WTC11 (cell line): ENCODE data around the gene SLC7A6OS. TPM values are rescaled to one million over a fixed set of nuclear protein-coding genes. Genes with fewer than 3 reads are reported as not detected.

ENCODE experiments used
- ATAC-seq: fragments of 200-7000 bp; cut with Tn5 transposase; 2 replicates; pipeline ENCODE4 v1.10.0; 2021; ENCODE audit warnings: mild to moderate bottlenecking, moderate library complexity
- CTCF ChIA-PET: fragments of 300-600 bp; sonication (Branson Sonifier 250); formaldehyde crosslinking; loops from one replicate; lab custom pipeline; 2021; ENCODE audit warnings: antibody characterized with exemption; lab: Charles Lee
- POLR2A ChIA-PET: fragments of 350-600 bp; sonication (Branson Sonifier 250); formaldehyde crosslinking; loops from one replicate; lab custom pipeline; 2021; ENCODE audit warnings: antibody characterized with exemption; lab: Charles Lee
- DNase-seq: peaks from one replicate; pipeline ENCODE4 v3.0.0; 2021; ENCODE audit warnings: low spot score
- H3K27ac Mint-ChIP-seq: 2 replicates; pipeline ENCODE4 v1.8.0; 2021; ENCODE audit warnings: mixed read lengths
- H3K27me3 Mint-ChIP-seq: 2 replicates; pipeline ENCODE4 v1.8.0; 2021; ENCODE audit warnings: low read depth, mild to moderate bottlenecking, moderate library complexity, mixed read lengths
- H3K36me3 Mint-ChIP-seq: 2 replicates; pipeline ENCODE4 v1.8.0; 2021; ENCODE audit warnings: mixed read lengths
- H3K4me1 Mint-ChIP-seq: 2 replicates; pipeline ENCODE4 v1.8.0; 2022; ENCODE audit warnings: mixed read lengths
- H3K4me3 Mint-ChIP-seq: 2 replicates; pipeline ENCODE4 v1.8.0; 2021; ENCODE audit warnings: mild to moderate bottlenecking, moderate library complexity, mixed read lengths
- H3K9me3 Mint-ChIP-seq: 2 replicates; pipeline ENCODE4 v1.8.0; 2021; ENCODE audit warnings: mixed read lengths
- CBFB ChIP-seq: sonication (generic); formaldehyde crosslinking; IDR thresholded peaks from 2 replicates; pipeline ENCODE4 v1.8.1; 2022; ENCODE audit warnings: mild to moderate bottlenecking, low read depth, missing genetic modification reagents
- CREM ChIP-seq: sonication (generic); formaldehyde crosslinking; IDR thresholded peaks from 2 replicates; pipeline ENCODE4 v1.8.1; 2022; ENCODE audit warnings: mild to moderate bottlenecking, missing genetic modification reagents, moderate library complexity
- FOXP1 ChIP-seq: sonication (generic); formaldehyde crosslinking; IDR thresholded peaks from 2 replicates; pipeline ENCODE4 v1.8.0; 2022; ENCODE audit warnings: missing genetic modification reagents, mild to moderate bottlenecking, moderate library complexity, borderline replicate concordance
- PRDM15 ChIP-seq: sonication (generic); formaldehyde crosslinking; IDR thresholded peaks from 2 replicates; pipeline ENCODE4 v1.8.0; 2022; ENCODE audit warnings: missing genetic modification reagents
- SP1 ChIP-seq: sonication (generic); formaldehyde crosslinking; conservative IDR thresholded peaks from 2 replicates; pipeline ENCODE4 v1.8.1; 2022; ENCODE audit warnings: missing genetic modification reagents
- total RNA-seq: library from RNA; stranded (reverse); gene quantifications from 3 replicates; pipeline ENCODE4 v1.2.3, GENCODE V29; 2021
- TF ChIP-seq, protein P1 (sequence below): fragments of 200-600 bp; IDR thresholded peaks from 2 replicates; pipeline ENCODE4 v1.8.0; 2022; ENCODE audit warnings: antibody characterized with exemption
- TF ChIP-seq, protein P2 (sequence below): sonication (generic); formaldehyde crosslinking; IDR thresholded peaks from 2 replicates; pipeline ENCODE4 v1.8.0; 2023; ENCODE audit warnings: missing genetic modification reagents, mild to moderate bottlenecking, borderline replicate concordance
- TF ChIP-seq, protein P3 (sequence below): sonication (generic); formaldehyde crosslinking; IDR thresholded peaks from 2 replicates; pipeline ENCODE4 v1.8.1; 2023; ENCODE audit warnings: mild to moderate bottlenecking, missing genetic modification reagents, borderline replicate concordance

SLC7A6OS gene
- total RNA-seq, 1 experiment from 2014 or later: 22.6 TPM

GRCh38 chr16:68346892-68347480, 36.2 kb upstream of the SLC7A6OS start:
- DNase-seq: no peak
- H3K36me3 Mint-ChIP-seq: peaks cover 45% of the 10 kb centered on the region
- H3K4me3 Mint-ChIP-seq: no peak overlapping the region
- no peaks in the 10 kb centered on the region for H3K9me3 Mint-ChIP-seq
- CTCF ChIA-PET: interaction anchor here (0.6 to 0.7 kb wide), 2 partner anchors 20 to 83 kb away, joined by 4 to 5 read pairs; partner anchors contain the start of gene SLC7A6
- no peak for ATAC-seq
- POLR2A ChIA-PET: interaction anchor here (0.6 kb wide), 1 partner anchor 325 kb away, joined by 3 read pairs; no protein-coding TSS in a partner anchor
- no peak overlapping the region; the same call in 1 of the 2 replicates for H3K27ac Mint-ChIP-seq
- TF ChIP-seq, protein P1, sequence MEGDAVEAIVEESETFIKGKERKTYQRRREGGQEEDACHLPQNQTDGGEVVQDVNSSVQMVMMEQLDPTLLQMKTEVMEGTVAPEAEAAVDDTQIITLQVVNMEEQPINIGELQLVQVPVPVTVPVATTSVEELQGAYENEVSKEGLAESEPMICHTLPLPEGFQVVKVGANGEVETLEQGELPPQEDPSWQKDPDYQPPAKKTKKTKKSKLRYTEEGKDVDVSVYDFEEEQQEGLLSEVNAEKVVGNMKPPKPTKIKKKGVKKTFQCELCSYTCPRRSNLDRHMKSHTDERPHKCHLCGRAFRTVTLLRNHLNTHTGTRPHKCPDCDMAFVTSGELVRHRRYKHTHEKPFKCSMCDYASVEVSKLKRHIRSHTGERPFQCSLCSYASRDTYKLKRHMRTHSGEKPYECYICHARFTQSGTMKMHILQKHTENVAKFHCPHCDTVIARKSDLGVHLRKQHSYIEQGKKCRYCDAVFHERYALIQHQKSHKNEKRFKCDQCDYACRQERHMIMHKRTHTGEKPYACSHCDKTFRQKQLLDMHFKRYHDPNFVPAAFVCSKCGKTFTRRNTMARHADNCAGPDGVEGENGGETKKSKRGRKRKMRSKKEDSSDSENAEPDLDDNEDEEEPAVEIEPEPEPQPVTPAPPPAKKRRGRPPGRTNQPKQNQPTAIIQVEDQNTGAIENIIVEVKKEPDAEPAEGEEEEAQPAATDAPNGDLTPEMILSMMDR: no peak
- no peak for TF ChIP-seq CREM
- no peak for TF ChIP-seq SP1
- no peaks in the 10 kb centered on the region for H3K27me3 Mint-ChIP-seq
- H3K4me1 Mint-ChIP-seq: 0 out of 2 replicates have a peak, but pooled peaks cover 3% of the 10 kb centered on the region

DNA sequence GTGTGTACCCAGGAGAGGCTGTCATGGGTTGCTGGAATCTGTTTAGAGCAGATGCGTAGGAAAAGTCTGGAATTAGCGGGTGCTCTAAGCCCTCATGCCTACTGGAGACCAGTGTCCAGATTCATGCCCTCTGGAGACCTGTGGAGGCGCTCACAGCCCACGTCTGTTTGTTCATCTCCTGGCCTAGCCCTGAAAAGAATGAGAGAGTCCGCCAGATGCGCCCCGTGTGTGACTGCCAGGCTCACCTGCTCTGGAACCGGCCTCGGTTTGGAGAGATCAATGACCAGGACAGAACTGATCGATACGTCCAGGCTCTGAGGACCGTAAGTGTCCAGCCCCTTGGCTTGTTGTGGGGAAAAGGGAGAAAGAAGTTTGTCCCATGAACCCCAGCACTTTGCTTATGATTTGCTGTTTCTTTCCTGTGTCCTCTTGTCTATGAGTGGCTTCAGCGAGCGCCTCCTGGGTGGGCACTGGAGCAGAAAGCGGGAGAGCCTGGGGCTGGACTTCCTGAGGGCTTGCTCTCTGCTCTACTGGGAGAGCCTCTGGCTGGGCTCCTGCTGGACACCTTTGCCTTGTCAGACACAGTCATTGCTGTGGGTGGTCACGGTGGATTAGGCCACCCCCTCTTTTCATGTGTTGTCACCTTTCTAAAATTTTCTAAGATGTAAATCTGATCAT, 35.4 kb upstream of the SLC7A6OS start:
- H3K36me3 Mint-ChIP-seq: peaks cover 48% of the 10 kb centered on the region
- TF ChIP-seq CBFB (CRISPR knock-in tag) (no peak), PRDM15 (CRISPR knock-in tag) (no peak), FOXP1 (CRISPR knock-in tag) (no peak)
- TF ChIP-seq, protein P2, sequence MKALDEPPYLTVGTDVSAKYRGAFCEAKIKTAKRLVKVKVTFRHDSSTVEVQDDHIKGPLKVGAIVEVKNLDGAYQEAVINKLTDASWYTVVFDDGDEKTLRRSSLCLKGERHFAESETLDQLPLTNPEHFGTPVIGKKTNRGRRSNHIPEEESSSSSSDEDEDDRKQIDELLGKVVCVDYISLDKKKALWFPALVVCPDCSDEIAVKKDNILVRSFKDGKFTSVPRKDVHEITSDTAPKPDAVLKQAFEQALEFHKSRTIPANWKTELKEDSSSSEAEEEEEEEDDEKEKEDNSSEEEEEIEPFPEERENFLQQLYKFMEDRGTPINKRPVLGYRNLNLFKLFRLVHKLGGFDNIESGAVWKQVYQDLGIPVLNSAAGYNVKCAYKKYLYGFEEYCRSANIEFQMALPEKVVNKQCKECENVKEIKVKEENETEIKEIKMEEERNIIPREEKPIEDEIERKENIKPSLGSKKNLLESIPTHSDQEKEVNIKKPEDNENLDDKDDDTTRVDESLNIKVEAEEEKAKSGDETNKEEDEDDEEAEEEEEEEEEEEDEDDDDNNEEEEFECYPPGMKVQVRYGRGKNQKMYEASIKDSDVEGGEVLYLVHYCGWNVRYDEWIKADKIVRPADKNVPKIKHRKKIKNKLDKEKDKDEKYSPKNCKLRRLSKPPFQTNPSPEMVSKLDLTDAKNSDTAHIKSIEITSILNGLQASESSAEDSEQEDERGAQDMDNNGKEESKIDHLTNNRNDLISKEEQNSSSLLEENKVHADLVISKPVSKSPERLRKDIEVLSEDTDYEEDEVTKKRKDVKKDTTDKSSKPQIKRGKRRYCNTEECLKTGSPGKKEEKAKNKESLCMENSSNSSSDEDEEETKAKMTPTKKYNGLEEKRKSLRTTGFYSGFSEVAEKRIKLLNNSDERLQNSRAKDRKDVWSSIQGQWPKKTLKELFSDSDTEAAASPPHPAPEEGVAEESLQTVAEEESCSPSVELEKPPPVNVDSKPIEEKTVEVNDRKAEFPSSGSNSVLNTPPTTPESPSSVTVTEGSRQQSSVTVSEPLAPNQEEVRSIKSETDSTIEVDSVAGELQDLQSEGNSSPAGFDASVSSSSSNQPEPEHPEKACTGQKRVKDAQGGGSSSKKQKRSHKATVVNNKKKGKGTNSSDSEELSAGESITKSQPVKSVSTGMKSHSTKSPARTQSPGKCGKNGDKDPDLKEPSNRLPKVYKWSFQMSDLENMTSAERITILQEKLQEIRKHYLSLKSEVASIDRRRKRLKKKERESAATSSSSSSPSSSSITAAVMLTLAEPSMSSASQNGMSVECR (CRISPR knock-in tag): no peak
- TF ChIP-seq, protein P3, sequence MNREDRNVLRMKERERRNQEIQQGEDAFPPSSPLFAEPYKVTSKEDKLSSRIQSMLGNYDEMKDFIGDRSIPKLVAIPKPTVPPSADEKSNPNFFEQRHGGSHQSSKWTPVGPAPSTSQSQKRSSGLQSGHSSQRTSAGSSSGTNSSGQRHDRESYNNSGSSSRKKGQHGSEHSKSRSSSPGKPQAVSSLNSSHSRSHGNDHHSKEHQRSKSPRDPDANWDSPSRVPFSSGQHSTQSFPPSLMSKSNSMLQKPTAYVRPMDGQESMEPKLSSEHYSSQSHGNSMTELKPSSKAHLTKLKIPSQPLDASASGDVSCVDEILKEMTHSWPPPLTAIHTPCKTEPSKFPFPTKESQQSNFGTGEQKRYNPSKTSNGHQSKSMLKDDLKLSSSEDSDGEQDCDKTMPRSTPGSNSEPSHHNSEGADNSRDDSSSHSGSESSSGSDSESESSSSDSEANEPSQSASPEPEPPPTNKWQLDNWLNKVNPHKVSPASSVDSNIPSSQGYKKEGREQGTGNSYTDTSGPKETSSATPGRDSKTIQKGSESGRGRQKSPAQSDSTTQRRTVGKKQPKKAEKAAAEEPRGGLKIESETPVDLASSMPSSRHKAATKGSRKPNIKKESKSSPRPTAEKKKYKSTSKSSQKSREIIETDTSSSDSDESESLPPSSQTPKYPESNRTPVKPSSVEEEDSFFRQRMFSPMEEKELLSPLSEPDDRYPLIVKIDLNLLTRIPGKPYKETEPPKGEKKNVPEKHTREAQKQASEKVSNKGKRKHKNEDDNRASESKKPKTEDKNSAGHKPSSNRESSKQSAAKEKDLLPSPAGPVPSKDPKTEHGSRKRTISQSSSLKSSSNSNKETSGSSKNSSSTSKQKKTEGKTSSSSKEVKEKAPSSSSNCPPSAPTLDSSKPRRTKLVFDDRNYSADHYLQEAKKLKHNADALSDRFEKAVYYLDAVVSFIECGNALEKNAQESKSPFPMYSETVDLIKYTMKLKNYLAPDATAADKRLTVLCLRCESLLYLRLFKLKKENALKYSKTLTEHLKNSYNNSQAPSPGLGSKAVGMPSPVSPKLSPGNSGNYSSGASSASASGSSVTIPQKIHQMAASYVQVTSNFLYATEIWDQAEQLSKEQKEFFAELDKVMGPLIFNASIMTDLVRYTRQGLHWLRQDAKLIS (CRISPR knock-in tag): no peak
- no peak for DNase-seq
- no peaks in the 10 kb centered on the region for H3K27me3 Mint-ChIP-seq
- no peak for ATAC-seq
- H3K4me3 Mint-ChIP-seq: no peak overlapping the region
- H3K4me1 Mint-ChIP-seq: 0 out of 2 replicates have a peak, but pooled peaks cover 3% of the 10 kb centered on the region
- CTCF ChIA-PET: no interaction called here
- H3K9me3 Mint-ChIP-seq: no peaks in the 10 kb centered on the region
- POLR2A ChIA-PET: no interaction called here
- H3K27ac Mint-ChIP-seq: no peak overlapping the region
